GM19455 (cell line): ENCODE results near the gene SALL3.

ENCODE experiments used
- ATAC-seq: cut with Tn5 transposase; IDR thresholded peaks from one replicate; pipeline ENCODE4 v1.9.1; 2021; ENCODE audit not compliant: unreplicated experiment

The SALL3 gene

DNA sequence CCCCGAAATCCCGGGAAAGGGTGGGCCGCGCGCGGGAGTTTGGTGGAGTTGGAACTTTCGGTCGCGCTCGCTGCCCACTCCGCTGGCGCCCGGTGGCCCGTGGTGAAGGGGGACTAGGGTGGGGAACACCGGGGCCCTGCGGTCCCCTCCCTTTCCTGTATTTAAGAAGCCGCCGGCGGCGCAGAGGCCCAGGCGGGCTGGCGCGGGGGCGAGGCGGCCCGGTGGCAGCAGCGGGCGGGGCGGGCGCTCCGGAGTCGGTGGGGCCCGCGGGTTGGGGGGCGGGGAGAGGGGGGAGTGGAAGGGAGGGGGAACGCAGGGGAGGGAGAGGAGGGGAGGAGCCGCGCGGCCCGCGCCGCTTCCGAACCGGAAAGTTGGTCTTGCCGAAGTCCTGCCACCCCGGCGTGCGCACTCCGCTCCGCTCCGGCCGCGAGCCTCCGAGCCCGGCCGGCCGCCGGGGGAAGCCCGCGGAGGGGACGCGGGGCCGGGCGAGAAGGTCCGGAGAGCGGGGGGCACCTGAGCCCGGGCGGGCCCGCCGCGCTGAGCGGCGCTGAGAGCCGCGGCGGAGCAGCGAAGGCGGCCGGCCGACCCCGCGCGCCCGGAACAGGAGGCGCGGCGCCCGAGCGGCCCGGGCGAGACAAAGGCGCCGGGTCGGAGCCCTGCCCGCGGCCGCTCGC, 425 bp upstream of the SALL3 start:
- ATAC-seq, result no peak

DNA sequence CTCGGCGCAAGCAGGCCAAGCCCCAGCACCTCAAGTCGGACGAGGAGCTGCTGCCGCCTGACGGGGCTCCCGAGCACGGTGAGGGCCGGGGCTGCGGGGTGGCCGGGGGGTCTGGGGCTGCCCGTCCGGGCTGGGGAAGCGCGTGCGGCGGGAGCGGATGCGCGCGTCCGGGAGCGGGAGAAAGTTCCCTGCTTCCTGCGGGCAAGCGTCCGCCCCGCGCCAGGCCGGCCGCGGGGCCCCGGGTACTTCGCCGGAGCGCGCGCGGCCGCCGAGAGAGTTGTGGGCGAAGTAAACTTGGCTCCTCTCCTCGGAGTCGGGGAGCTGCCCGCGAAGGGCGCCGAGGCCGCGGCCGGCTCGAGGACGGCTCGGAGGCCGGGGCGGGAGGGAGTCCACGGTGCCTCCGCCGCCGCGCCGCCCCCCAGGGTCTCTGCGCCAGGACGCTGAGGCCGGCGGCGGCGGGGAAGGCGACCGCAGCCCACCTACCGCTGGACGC, 707 bp downstream of the SALL3 start:
- no peak for ATAC-seq

DNA sequence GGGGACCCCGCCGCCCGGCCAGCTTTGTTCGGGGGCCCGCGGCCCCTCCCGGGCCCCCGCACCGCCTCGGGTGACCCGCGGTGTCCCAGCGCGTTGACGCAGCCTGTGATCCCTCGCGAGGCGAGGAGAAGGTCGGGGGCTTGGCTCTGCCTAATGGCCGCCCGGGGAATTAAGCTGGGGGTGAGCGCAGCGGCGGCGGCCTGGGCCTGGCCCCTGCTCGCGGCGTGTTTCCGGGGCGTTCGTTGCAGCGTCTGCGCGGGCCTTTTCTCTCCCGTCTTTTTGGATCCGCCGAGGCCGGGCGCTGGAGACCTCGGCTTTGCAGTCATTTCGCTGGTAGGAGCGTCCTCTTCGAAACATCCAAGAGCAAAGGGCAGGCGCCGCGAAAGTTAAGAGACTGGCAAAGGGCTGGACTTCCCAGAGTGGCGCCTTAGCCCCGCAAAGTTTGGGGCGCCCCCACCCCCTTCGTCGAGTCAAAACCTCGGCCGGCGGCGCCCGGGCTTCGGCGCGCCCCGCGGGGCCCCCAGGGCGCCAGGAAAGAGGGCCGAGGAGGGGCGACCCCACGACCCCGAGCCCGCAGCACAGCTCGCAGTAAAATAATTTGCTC, 1.3 kb downstream of the SALL3 start:
- no peak for ATAC-seq

DNA sequence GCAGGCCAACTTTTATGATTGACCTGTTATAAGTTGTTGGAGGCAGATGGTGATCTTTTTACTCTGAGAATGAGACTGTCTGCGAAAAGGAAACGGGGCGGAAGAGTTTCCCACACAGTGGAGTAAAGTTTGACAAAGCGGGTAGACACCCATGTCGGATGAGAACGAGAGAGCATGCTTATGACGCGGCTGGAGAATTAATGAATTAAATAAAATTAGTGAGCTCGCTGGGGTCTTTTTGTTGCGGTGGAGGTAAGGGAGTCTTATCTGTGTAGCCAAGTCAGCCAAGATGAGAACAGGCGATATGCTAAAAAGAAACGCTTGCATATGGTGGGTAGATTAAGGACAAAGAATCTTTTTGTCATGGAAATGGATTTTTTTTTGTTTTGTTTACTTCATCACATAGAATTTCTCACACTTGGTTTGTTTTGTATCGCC, 1.8 kb downstream of the SALL3 start:
- no peak for ATAC-seq

DNA sequence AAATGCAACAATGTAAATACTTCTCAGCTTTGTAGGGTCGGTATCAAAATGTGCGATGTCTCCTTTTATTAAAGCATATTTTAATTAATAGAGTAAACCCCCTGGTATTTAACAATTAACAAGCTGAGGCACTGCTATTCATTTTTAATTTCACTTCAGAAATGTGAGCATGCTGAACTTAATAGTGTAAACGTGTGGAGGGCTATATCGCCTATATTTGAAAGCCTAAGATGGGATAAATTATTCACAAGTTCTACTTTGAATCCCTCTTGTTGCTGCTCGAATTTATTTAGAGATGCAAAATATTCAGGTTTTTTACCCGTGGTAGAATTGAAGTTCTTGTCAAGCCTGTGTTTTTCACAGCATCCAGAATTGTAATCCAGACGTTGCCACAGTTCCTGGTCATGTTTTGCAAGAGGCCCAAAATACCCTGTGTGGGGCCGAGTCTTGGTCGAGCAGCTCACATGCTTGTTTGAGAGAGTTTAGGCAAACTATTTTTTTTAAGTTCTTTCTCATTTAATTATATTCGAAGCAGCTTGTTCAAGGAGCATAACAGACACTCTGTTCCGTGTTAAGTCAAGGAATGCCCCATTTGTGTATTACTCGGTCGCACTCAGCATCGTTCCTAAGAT, 2.5 kb downstream of the SALL3 start:
- no peak for ATAC-seq

DNA sequence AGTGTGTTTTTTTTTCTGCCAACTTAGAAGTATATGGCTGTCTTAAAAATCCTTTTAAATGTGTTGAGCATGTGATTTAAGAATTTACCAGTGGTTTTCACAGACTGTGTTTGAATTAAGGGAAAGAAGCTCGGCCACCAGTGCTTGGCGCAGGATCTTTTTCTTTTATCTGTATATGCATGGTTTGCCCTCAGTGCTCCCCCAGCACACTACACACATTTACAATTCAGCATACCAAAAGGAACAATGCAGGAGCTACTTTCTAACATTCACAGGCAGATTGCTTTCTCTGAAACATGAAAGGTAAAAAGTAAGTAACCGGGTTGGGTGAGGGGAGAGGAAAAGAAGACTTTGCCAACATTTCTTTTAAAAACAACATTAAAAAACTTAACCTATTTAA, 3.9 kb downstream of the SALL3 start:
- no peak for ATAC-seq

DNA sequence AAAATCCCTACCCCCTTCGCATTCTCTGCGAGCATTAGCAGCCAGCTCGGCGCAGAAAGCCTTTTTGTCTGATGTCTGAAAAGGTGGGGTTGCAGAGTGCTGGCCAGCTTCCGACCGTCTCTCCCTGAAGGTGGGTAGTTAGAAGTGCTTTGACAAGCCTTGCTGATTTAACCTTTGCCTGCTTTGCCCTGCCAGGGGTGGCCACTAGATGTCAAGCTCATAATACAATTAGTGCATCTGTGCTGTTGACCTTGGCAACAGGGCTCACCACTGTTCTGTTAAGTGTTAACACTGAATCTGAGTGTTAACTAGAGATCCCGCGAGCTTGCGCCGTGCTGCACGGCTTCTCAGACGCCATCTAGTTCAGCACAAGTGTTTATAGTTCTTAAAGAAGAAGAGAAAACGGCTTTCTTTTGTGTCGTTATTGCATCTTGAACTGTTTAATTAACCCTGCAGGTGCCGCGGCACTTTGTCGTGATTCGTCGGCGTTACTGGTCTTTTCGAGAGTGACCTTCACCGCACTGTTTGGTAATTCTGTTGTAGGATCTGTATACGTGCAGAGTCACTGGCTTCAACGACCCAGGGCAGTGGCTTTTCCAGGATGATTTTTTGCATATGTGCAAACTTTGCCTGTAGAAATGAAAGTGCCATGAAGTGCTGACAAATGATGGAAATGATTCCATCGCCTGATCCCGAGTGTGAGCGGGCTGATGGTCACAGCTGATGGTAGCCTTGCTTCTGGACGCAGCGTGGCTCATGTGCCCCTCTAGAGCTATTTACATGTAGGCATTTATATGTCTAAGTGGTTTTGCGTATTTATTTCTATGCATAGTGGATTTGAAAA, 5.5 kb downstream of the SALL3 start:
- no peak for ATAC-seq

DNA sequence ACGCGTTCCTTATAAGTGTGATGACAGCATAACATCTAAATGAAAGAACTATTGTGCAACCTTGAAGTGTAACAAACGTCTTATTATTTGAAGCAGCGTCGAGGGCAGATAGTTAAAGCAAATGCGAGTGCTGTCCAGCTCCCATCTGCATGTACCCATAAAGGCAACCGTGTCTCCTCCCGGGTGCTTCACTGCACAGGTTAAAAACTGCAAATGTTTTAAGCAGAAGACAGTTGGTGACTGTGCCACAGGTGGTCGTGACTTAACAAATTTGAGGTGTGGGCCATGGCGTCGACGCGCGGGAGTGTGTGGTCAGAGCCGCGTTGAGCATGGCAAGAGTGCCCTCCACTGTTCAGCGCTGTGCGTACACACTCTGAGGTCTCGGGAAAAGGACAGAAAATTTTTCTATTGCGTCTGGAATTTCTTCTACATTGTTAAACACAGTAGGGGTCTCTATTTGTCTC, 6.4 kb downstream of the SALL3 start:
- no peak for ATAC-seq

DNA sequence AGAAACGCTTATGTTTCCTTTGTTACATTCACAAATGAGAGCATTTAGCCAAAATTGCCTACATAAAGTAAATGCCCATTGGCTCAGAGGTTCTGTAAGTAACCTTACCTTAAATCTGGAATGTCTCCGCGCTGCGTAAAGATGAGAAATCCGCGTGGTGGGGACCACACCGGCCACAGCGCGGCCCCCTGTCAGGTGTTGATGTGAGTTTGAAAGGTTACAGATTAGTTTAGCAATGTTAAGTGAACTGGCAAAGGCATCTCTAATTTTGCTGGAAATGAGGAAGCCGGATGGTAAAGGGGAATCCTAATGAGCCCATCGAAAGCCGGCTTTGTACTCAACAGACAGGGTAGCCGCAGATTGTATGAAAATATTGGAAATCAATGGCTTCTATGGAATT, 11.8 kb downstream of the SALL3 start:
- ATAC-seq, result no peak

DNA sequence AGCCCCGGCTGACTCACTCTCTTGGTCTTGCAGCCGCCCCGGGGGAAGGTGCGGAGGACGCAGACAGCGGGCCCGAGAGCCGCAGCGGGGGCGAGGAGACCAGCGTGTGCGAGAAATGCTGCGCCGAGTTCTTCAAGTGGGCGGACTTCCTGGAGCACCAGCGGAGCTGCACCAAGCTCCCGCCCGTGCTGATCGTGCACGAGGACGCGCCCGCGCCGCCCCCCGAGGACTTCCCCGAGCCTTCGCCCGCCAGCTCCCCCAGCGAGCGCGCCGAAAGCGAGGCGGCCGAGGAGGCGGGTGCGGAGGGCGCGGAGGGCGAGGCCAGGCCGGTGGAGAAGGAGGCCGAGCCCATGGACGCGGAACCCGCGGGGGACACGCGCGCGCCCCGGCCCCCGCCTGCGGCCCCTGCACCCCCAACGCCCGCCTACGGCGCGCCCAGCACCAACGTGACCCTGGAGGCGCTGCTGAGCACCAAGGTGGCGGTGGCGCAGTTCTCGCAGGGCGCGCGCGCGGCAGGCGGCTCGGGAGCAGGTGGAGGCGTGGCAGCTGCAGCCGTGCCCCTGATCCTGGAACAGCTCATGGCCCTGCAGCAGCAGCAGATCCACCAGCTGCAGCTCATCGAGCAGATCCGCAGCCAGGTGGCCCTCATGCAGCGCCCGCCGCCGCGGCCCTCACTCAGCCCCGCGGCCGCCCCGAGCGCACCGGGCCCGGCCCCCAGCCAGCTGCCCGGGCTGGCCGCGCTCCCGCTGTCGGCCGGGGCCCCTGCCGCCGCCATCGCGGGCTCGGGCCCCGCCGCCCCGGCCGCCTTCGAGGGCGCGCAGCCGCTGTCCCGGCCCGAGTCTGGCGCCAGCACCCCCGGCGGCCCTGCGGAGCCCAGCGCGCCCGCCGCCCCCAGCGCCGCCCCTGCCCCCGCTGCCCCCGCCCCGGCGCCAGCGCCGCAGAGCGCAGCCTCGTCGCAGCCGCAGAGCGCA, 12.7 kb downstream of the SALL3 start:
- ATAC-seq, result no peak

DNA sequence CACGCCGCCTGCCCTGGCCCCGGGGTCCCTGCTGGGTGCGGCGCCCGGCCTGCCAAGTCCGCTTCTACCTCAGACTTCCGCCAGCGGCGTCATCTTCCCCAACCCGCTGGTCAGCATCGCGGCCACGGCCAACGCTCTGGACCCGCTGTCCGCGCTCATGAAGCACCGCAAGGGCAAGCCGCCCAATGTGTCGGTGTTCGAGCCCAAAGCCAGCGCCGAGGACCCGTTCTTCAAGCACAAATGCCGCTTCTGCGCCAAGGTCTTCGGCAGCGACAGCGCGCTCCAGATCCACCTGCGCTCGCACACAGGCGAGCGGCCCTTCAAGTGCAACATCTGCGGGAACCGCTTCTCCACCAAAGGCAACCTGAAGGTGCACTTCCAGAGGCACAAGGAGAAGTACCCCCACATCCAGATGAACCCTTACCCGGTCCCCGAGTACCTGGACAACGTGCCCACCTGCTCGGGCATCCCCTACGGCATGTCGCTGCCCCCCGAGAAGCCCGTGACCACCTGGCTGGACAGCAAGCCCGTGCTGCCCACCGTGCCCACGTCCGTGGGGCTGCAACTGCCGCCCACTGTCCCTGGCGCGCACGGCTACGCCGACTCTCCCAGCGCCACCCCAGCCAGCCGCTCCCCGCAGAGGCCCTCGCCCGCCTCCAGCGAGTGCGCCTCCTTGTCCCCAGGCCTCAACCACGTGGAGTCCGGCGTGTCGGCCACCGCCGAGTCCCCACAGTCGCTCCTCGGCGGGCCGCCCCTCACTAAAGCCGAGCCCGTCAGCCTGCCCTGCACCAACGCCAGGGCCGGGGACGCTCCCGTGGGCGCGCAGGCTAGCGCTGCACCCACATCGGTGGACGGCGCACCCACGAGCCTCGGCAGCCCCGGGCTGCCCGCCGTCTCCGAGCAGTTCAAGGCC, 13.7 kb downstream of the SALL3 start:
- ATAC-seq, result no peak

DNA sequence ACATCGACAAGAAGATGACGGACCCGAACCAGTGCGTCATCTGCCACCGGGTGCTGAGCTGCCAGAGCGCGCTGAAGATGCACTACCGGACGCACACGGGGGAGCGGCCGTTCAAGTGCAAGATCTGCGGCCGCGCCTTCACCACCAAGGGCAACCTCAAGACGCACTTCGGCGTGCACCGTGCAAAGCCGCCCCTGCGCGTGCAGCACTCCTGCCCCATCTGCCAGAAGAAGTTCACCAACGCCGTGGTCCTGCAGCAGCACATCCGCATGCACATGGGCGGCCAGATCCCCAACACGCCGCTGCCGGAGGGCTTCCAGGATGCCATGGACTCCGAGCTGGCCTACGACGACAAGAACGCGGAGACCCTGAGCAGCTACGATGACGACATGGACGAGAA, 14.4 kb downstream of the SALL3 start:
- no peak for ATAC-seq

DNA sequence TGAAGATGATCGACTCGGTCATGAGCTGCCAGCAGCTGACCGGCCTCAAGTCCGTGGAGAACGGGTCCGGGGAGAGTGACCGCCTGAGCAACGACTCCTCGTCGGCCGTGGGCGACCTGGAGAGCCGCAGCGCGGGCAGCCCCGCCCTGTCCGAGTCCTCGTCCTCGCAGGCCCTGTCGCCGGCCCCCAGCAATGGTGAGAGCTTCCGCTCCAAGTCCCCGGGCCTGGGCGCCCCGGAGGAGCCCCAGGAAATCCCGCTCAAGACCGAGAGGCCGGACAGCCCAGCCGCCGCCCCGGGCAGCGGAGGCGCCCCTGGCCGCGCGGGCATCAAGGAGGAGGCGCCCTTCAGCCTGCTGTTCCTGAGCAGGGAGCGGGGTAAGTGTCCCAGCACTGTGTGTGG, 14.9 kb downstream of the SALL3 start:
- ATAC-seq, result no peak

DNA sequence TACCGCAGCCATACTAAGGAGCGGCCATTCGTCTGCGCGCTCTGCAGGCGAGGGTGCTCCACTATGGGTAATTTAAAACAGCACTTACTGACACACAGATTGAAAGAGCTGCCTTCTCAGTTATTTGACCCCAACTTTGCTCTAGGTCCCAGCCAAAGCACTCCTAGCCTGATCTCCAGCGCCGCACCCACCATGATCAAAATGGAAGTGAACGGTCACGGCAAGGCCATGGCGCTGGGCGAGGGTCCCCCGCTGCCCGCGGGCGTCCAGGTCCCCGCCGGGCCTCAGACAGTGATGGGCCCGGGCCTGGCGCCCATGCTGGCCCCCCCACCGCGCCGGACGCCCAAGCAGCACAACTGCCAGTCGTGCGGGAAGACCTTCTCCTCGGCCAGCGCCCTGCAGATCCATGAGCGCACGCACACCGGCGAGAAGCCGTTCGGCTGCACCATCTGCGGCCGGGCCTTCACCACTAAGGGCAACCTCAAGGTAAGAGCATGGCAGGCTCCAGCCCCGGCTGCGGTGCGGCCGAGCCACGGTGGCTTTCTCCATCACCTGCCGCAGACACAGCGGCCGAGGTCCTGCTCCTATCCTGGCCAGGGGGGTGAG, 15.5 kb downstream of the SALL3 start:
- no peak for ATAC-seq

DNA sequence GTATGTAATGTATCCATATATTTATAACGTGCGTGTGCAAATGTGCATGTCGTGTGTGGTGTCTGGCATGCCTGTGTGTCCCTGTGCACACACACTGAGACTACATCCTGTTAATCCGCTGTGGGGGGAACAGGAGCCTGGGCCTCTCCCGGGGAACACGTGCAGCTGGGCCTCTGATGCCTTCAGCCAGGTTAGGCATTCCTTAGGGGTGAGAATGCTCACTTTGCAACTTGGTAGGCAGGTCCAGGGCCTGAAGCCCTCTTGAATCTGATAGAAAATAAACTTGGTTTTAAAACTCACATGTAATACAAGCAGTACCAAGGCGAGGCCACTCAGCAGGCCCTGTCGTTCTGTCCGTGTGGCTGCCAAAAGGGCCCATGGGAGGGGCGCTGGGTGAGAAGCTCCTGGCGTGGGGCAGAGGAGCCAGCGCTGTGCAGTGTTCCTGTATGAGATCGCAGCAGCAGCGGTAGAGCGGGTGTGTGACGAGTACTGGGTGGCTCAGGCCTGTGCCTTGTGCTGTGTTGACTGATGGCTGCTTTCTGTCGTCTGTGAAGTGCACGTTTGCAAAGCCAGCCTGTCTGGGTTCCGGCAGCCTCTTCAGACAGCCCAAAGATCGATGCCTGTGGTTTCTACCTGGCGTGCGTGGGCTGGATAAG, 16.2 kb downstream of the SALL3 start:
- ATAC-seq, result no peak

DNA sequence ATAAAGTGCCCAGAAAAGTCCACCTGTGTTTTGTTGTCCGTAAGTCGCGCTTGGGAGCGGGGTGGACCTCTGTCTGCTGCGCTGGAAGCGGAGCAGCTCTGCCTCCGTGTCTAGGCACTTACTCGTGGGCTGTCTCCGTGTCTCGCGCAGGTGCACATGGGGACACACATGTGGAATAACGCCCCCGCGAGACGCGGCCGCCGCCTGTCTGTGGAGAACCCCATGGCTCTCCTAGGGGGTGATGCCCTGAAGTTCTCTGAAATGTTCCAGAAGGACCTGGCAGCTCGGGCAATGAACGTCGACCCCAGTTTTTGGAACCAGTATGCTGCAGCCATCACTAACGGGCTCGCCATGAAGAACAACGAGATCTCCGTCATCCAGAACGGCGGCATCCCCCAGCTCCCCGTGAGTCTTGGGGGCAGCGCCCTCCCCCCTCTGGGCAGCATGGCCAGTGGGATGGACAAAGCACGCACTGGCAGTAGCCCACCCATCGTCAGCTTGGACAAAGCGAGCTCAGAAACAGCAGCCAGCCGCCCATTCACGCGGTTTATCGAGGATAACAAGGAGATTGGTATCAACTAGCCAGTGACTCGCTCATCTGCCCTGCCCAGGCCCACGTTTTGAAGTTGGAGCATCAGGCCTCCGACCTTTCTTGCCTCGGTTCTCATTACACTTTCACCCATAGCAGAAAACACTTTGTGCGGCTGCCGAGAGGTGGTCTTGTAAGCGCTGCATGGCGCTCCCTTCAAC, 17.3 kb downstream of the SALL3 start:
- no peak for ATAC-seq

DNA sequence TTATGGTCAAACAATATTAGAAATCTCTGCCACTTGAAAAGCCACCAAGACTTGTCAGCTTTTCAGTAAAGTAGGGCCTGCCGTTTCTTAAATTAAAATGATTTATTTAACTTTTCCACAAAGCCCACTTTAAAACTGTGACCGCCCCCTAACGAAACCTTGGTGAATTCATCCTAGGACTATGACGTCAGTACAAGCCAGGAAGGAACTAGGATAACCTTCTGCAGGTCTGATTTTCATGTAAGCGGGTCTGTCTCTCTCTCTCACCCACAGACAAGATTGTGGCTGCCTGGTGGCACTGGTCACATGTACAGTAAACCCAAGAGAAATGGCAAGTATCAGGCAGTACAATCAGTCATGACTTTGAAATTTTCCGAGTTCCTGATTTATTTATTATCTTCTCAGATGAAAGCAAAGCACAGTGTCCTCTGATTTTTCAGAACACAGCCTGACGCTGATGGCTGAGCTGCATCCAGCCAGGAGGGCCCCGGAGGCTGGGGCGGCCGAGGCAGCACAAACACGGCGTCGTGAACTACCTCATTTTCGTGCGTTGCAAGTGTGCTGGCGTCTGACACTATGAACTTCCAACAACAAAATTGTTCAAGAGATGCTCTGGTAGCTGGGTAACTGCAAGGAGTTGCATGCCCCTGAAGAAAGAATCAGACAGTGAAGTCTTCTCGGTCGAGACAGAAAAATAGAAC, 18.9 kb downstream of the SALL3 start:
- no peak for ATAC-seq
